GM12878 (cell line): ENCODE data around the gene MS4A2. TPM values are rescaled to one million over a fixed set of nuclear protein-coding genes. Genes with fewer than 3 reads are reported as not detected.

ENCODE experiments used
- ATAC-seq: fragments of 200-7000 bp; cut with Tn5 transposase; 3 replicates; pipeline ENCODE4 v1.9.1; 2020; ENCODE audit warnings: mild to moderate bottlenecking, moderate library complexity
- BruUV-seq: library from RNA; stranded (reverse); fragments of 400-500 nt; replicated peaks from 2 replicates; lab custom pipeline; 2021; lab: Mats Ljungman, UMichigan
- CTCF ChIA-PET: fragments of 300-600 bp; sonication (Branson Sonifier 250); formaldehyde crosslinking; extraction: SDS; loops from one replicate; lab custom pipeline; 2021; ENCODE audit warnings: inconsistent platforms; lab: Yijun Ruan, JAX
- POLR2A ChIA-PET: fragments of 350-600 bp; formaldehyde crosslinking; extraction: SDS; loops from one replicate; lab custom pipeline; 2021; ENCODE audit warnings: inconsistent platforms; lab: Charles Lee
- RAD21 ChIA-PET: fragments of 300-600 bp; sonication (Branson Sonifier 250); formaldehyde crosslinking; loops from one replicate; lab custom pipeline; 2023; ENCODE audit warnings: antibody characterized with exemption; ENCODE audit not compliant: unreplicated experiment; lab: Charles Lee
- SMC1A ChIA-PET: fragments of 300-600 bp; sonication (Branson Sonifier 250); formaldehyde crosslinking; loops from one replicate; lab custom pipeline; 2023; ENCODE audit not compliant: unreplicated experiment, uncharacterized antibody; lab: Charles Lee
- DNase-seq: peaks from one replicate; pipeline ENCODE4 v3.0.0-alpha.2; 2011; ENCODE audit warnings: low read depth, low spot score
- FAIRE-seq: peaks from 3 replicates; lab custom pipeline; 2011; peaks lifted over from hg19 to GRCh38; lab: Jason Lieb, UNC
- H2AFZ ChIP-seq: 2 replicates; pipeline ENCODE4 v1.6.0; 2011; ENCODE audit warnings: low read depth, low read length, control low read depth; ENCODE audit not compliant: control insufficient read depth
- H3K27ac ChIP-seq: 2 replicates; pipeline ENCODE4 v1.5.1; 2011; ENCODE audit warnings: control low read depth; ENCODE audit not compliant: control insufficient read depth, insufficient read depth
- H3K27me3 ChIP-seq, 2 experiments: replicated peaks in 1 of 2; 2 replicates each; pipeline versions ENCODE4 v1.6.0 to v1.6.1; 2011; ENCODE audit warnings: low read length in 1 of 2; ENCODE audit not compliant: control insufficient read depth in 2 of 2, insufficient read depth in 2 of 2
- H3K36me3 ChIP-seq, 2 experiments: 2 replicates each; pipeline ENCODE4 v1.5.1; 2011; ENCODE audit warnings: low read length in 1 of 2; ENCODE audit not compliant: control insufficient read depth in 2 of 2, insufficient read depth in 2 of 2
- H3K4me1 ChIP-seq: 2 replicates; pipeline ENCODE4 v1.6.1; 2011; ENCODE audit warnings: mild to moderate bottlenecking, low read length, moderate library complexity, mixed read lengths; ENCODE audit not compliant: control insufficient read depth, insufficient read depth
- H3K4me2 ChIP-seq: 2 replicates; pipeline ENCODE4 v1.6.0; 2011; ENCODE audit warnings: control low read depth; ENCODE audit not compliant: control insufficient read depth, insufficient read depth
- H3K4me3 ChIP-seq: fragments of 200-600 bp; sonication (generic); 2 replicates; pipeline ENCODE4 v1.5.1; 2016
- H3K79me2 ChIP-seq: 2 replicates; pipeline ENCODE4 v1.6.0; 2011; ENCODE audit warnings: low read length; ENCODE audit not compliant: control insufficient read depth, insufficient read depth
- H3K9ac ChIP-seq: 2 replicates; pipeline ENCODE4 v1.8.0; 2011; ENCODE audit warnings: low read length, control low read depth, mixed read lengths; ENCODE audit not compliant: control insufficient read depth, insufficient read depth
- H3K9me3 ChIP-seq: replicated peaks from 3 replicates; pipeline ENCODE4 v1.5.1; 2011; ENCODE audit warnings: mild to moderate bottlenecking, low read length; ENCODE audit not compliant: control insufficient read depth, insufficient read depth
- H4K20me1 ChIP-seq: 2 replicates; pipeline ENCODE4 v1.6.0; 2011; ENCODE audit not compliant: control insufficient read depth, insufficient read depth
- BCL11A ChIP-seq: IDR thresholded peaks from 2 replicates; pipeline ENCODE4 v1.6.1; 2011; ENCODE audit warnings: low read depth, low read length
- FOXK2 ChIP-seq: fragments of 450-650 bp; IDR thresholded peaks from 2 replicates; pipeline ENCODE4 v1.6.1; 2017; ENCODE audit warnings: mild to moderate bottlenecking, moderate library complexity
- KDM1A ChIP-seq: fragments of 200-600 bp; sonication (generic); IDR thresholded peaks from 2 replicates; pipeline ENCODE4 v1.6.1; 2016; ENCODE audit warnings: borderline replicate concordance
- MEF2A ChIP-seq: IDR thresholded peaks from 2 replicates; pipeline ENCODE4 v1.6.1; 2011; ENCODE audit warnings: low read depth, mild to moderate bottlenecking, low read length, moderate library complexity; ENCODE audit not compliant: insufficient read depth
- NR2C2 ChIP-seq: IDR thresholded peaks from 2 replicates; pipeline ENCODE4 v1.6.1; 2011; ENCODE audit warnings: borderline replicate concordance, low read depth; ENCODE audit not compliant: control insufficient read depth, insufficient read length
- RB1 ChIP-seq: fragments of 450-650 bp; formaldehyde crosslinking; IDR thresholded peaks from 2 replicates; pipeline ENCODE4 v1.6.1; 2017; ENCODE audit warnings: mild to moderate bottlenecking, borderline replicate concordance
- SIN3A ChIP-seq: IDR thresholded peaks from 2 replicates; pipeline ENCODE4 v1.6.1; 2012; ENCODE audit warnings: low read depth, low read length, improper control_type of control experiment
- STAT3 ChIP-seq: IDR thresholded peaks from 2 replicates; pipeline ENCODE4 v1.6.1; 2011; ENCODE audit warnings: low read depth, low read length, improper control_type of control experiment
- SUZ12 ChIP-seq: fragments of 200-600 bp; sonication (generic); IDR thresholded peaks from one replicate; pipeline ENCODE4 v1.6.1; 2018; ENCODE audit warnings: antibody characterized with exemption, mild to moderate bottlenecking; ENCODE audit not compliant: unreplicated experiment
- WRNIP1 ChIP-seq: IDR thresholded peaks from 2 replicates; pipeline ENCODE4 v1.6.1; 2011; ENCODE audit warnings: low read depth, low read length, improper control_type of control experiment, borderline replicate concordance
- ZBTB40 ChIP-seq: fragments of 450-650 bp; IDR thresholded peaks from 2 replicates; pipeline ENCODE4 v1.6.1; 2016; ENCODE audit warnings: mild to moderate bottlenecking, moderate library complexity, borderline replicate concordance
- WGBS: methylation state at CpG from one replicate; pipeline ENCODE4 v1.1.6; 2016; ENCODE audit warnings: low lambda C conversion rate; ENCODE audit not compliant: insufficient replicate concordance, insufficient coverage; ENCODE audit errors: missing lambda C conversion rate; 5-methylcytosine and 5-hydroxymethylcytosine counted together
- in situ Hi-C: fragments of 300-500 bp; cut with MboI; formaldehyde crosslinking; loops from 9 replicates; pipeline ENCODE4 v1.14.3; 2018; ENCODE audit warnings: mixed read lengths
- intact Hi-C: fragments of 100-400 bp; cut with micrococcal nuclease; formaldehyde crosslinking; loops from one replicate; pipeline ENCODE4 v1.14.2; 2022; ENCODE audit not compliant: unreplicated experiment
- polyA plus RNA-seq, 11 experiments: library from polyadenylated mRNA; depleted of rRNA in 4 of 11; unstranded in 6 of 11; stranded (reverse) in 5 of 11; fragments of >200 nt; fragmentation: Nextera tagmentation in 4 of 11; fragmentation: Illumina TruSeq in 1 of 11; extraction: Ambion mirVana in 4 of 11; extraction: Trizol in 1 of 11; gene quantifications; 1 replicate in 1 of 11; 2 replicates in 10 of 11; pipeline versions ENCODE4 v1.2.1 to v1.2.3, GENCODE V29; 2011 to 2016; ENCODE audit warnings: inconsistent platforms in 2 of 11, missing spikeins in 2 of 11, low read depth in 1 of 11
- total RNA-seq, 4 experiments: library from RNA; depleted of rRNA in 3 of 4; stranded (reverse); fragments of >200 nt in 3 of 4; fragmentation: Illumina TruSeq in 1 of 4; extraction: Trizol in 1 of 4; gene quantifications; 2 replicates each; pipeline versions ENCODE4 v1.2.1 to v1.2.3, GENCODE V29; 2013 to 2021

The MS4A2 gene
- total and polyA plus RNA-seq, 10 of the 15 experiments (the other 5 are each of a cell fraction or from before 2014, with no cell fraction given) = not detected

- Histone ChIP-seq H3K27ac (no peak overlapping the region), H4K20me1 (no peaks in the 10 kb centered on the region), H2AFZ (no peak overlapping the region), H3K36me3 (no peaks in the 10 kb centered on the region), H3K27me3 (no peaks in the 10 kb centered on the region), H3K9me3 (no peaks in the 10 kb centered on the region), H3K9ac (no peak overlapping the region), H3K4me1 (no peaks in the 10 kb centered on the region), H3K4me2 (no peak overlapping the region), H3K79me2 (no peaks in the 10 kb centered on the region), H3K4me3 (no peak overlapping the region)
- TF ChIP-seq WRNIP1 (no peak), SIN3A (no peak), MEF2A (no peak), SUZ12 (no peak), NR2C2 (no peak), STAT3 (no peak), KDM1A (no peak), BCL11A (no peak), FOXK2 (no peak), RB1 (no peak), ZBTB40 (no peak)
- 12% methylated on average over 4 of the region's 4 CpGs for WGBS
- ChIA-PET CTCF (no interaction called here), RAD21 (no interaction called here), POLR2A (no interaction called here), SMC1A (no interaction called here)
- no peak for FAIRE-seq
- no peak for DNase-seq
- BruUV-seq = no TSS peak
- in situ Hi-C loops (no loop called here), intact Hi-C loops (no loop called here)
- ATAC-seq = no peak
Measured at GRCh38 chr11:60095477-60096120, 7.1 kb downstream of the MS4A2 start.
